HepG2 (cell line): ENCODE data around the gene ZNF276. TPM values are rescaled to one million over a fixed set of nuclear protein-coding genes. Genes with fewer than 3 reads are reported as not detected.
A peak's percentile ranks its signal among the peaks of the same experiment; 100 is the strongest.

ENCODE experiments used
- ELF4 ChIP-seq: sonication (generic); formaldehyde crosslinking; IDR thresholded peaks from 2 replicates; pipeline ENCODE4 v1.5.0; 2020; ENCODE audit warnings: missing genetic modification reagents, mild to moderate bottlenecking, moderate library complexity, borderline replicate concordance
- HNF4A ChIP-seq: sonication (generic); formaldehyde crosslinking; IDR thresholded peaks from 2 replicates; pipeline ENCODE4 v1.4.0; 2020; ENCODE audit warnings: missing genetic modification reagents
- KDM5B ChIP-seq: sonication (generic); formaldehyde crosslinking; IDR thresholded peaks from 2 replicates; pipeline ENCODE4 v1.4.0; 2020; ENCODE audit warnings: missing genetic modification reagents, mild to moderate bottlenecking, borderline replicate concordance
- MED1 ChIP-seq: sonication (generic); formaldehyde crosslinking; IDR thresholded peaks from 2 replicates; pipeline ENCODE4 v1.4.0; 2020; ENCODE audit warnings: missing genetic modification reagents
- MTA3 ChIP-seq: sonication (generic); formaldehyde crosslinking; IDR thresholded peaks from 2 replicates; pipeline ENCODE4 v1.4.0; 2020; ENCODE audit warnings: missing genetic modification reagents
- RORA ChIP-seq: sonication (generic); formaldehyde crosslinking; IDR thresholded peaks from 2 replicates; pipeline ENCODE4 v1.5.0; 2020; ENCODE audit warnings: mild to moderate bottlenecking, missing genetic modification reagents, moderate library complexity
- RXRA ChIP-seq: sonication (generic); formaldehyde crosslinking; IDR thresholded peaks from 2 replicates; pipeline ENCODE4 v1.5.1; 2020; ENCODE audit warnings: missing genetic modification reagents
- SALL1 ChIP-seq: sonication (generic); formaldehyde crosslinking; IDR thresholded peaks from 2 replicates; pipeline ENCODE4 v1.8.0; 2022; ENCODE audit warnings: mild to moderate bottlenecking, missing genetic modification reagents
- SALL2 ChIP-seq: sonication (generic); formaldehyde crosslinking; IDR thresholded peaks from 2 replicates; pipeline ENCODE4 v1.8.1; 2023; ENCODE audit warnings: mild to moderate bottlenecking, missing genetic modification reagents, inconsistent platforms
- YEATS4 ChIP-seq: sonication (generic); formaldehyde crosslinking; IDR thresholded peaks from 2 replicates; pipeline ENCODE4 v1.4.0; 2020; ENCODE audit warnings: missing genetic modification reagents, borderline replicate concordance
- ZBTB3 ChIP-seq: sonication (generic); formaldehyde crosslinking; IDR thresholded peaks from 2 replicates; pipeline ENCODE4 v1.4.0; 2020; ENCODE audit warnings: low read depth, mild to moderate bottlenecking, moderate library complexity, missing genetic modification reagents, borderline replicate concordance
- ZNF121 ChIP-seq: sonication (generic); formaldehyde crosslinking; IDR thresholded peaks from 2 replicates; pipeline ENCODE4 v1.5.0; 2020; ENCODE audit warnings: mild to moderate bottlenecking, missing genetic modification reagents
- ZNF567 ChIP-seq: sonication (generic); formaldehyde crosslinking; IDR thresholded peaks from 2 replicates; pipeline ENCODE4 v1.8.1; 2023; ENCODE audit warnings: mild to moderate bottlenecking, missing genetic modification reagents, borderline replicate concordance
- polyA plus RNA-seq, 8 experiments: library from polyadenylated mRNA; depleted of rRNA in 3 of 8; stranded (reverse) in 7 of 8; unstranded in 1 of 8; fragments of >200 nt; fragmentation: Illumina TruSeq in 4 of 8; extraction: Trizol in 4 of 8; gene quantifications; 2 replicates each; pipeline versions ENCODE4 v1.2.1 to v1.2.3, GENCODE V29; 2011 to 2016; ENCODE audit warnings: low read depth in 4 of 8, missing spikeins in 1 of 8, mixed read lengths in 1 of 8; ENCODE audit not compliant: insufficient read depth in 1 of 8
- total RNA-seq, 5 experiments: library from RNA; depleted of rRNA; stranded (reverse); fragments of >200 nt; fragmentation: Illumina TruSeq; extraction: Trizol; gene quantifications; 2 replicates each; pipeline ENCODE4 v1.2.3, GENCODE V29; 2016; ENCODE audit warnings: low read depth in 1 of 5
- TF ChIP-seq, protein P1 (sequence below): sonication (generic); formaldehyde crosslinking; IDR thresholded peaks from 2 replicates; pipeline ENCODE4 v1.8.0; 2022; ENCODE audit warnings: mild to moderate bottlenecking, missing genetic modification reagents; ENCODE audit not compliant: insufficient replicate concordance
- TF ChIP-seq, protein P2 (sequence below): sonication (generic); formaldehyde crosslinking; IDR thresholded peaks from 2 replicates; pipeline ENCODE4 v1.5.1; 2020; ENCODE audit warnings: mild to moderate bottlenecking, moderate library complexity, missing genetic modification reagents
- TF ChIP-seq, protein P3 (sequence below): fragments of 450-650 bp; IDR thresholded peaks from 2 replicates; pipeline ENCODE4 v1.6.1; 2017
- TF ChIP-seq, protein P4 (sequence below): sonication (generic); formaldehyde crosslinking; IDR thresholded peaks from 2 replicates; pipeline ENCODE4 v1.5.0; 2020; ENCODE audit warnings: missing genetic modification reagents, mild to moderate bottlenecking, borderline replicate concordance

The ZNF276 gene
- total and polyA plus RNA-seq, 2 of the 13 experiments (the other 11 are each of a cell fraction or from before 2014, with no cell fraction given) = 17.7 to 18.0 TPM

DNA sequence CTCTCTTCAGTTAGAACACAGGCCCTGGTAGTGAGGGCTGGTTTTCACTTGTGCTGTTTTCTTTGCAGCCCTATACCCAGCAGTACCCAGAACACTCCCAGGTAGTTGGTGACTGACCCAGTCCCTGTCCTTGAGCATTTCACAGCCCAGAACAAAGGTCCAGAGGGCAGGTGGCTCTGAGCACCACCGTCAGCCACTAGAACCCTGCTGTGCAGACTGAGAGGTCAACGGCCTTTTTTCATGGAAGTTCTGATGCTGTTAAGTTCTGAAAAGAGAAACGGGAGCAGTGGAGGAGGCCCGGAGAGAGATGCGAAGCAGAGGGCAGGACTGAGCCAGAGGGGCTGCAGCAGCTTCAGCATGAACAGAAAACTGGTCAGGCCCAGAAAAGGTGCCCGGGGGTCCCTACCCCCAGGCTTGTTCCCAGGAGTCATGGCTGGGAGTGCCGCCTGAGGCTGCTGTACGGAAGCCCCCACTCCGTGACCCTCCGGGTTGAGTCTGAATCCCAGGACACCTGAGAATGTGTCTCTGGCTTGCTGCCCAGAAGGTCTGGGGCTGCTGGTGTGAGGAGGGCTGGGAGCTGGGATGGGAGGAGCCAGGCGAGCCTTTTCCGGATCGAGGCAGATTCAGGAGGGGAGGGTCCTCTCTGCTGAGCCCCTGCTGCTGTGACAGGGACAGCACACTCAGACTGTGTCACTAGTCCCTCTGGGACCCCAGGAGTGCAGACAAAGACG, 8.7 kb downstream of the ZNF276 start (continued):
- TF ChIP-seq, protein P1, sequence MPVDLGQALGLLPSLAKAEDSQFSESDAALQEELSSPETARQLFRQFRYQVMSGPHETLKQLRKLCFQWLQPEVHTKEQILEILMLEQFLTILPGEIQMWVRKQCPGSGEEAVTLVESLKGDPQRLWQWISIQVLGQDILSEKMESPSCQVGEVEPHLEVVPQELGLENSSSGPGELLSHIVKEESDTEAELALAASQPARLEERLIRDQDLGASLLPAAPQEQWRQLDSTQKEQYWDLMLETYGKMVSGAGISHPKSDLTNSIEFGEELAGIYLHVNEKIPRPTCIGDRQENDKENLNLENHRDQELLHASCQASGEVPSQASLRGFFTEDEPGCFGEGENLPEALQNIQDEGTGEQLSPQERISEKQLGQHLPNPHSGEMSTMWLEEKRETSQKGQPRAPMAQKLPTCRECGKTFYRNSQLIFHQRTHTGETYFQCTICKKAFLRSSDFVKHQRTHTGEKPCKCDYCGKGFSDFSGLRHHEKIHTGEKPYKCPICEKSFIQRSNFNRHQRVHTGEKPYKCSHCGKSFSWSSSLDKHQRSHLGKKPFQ (CRISPR knock-in tag) = no peak
- TF ChIP-seq, protein P2, sequence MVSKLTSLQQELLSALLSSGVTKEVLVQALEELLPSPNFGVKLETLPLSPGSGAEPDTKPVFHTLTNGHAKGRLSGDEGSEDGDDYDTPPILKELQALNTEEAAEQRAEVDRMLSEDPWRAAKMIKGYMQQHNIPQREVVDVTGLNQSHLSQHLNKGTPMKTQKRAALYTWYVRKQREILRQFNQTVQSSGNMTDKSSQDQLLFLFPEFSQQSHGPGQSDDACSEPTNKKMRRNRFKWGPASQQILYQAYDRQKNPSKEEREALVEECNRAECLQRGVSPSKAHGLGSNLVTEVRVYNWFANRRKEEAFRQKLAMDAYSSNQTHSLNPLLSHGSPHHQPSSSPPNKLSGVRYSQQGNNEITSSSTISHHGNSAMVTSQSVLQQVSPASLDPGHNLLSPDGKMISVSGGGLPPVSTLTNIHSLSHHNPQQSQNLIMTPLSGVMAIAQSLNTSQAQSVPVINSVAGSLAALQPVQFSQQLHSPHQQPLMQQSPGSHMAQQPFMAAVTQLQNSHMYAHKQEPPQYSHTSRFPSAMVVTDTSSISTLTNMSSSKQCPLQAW (CRISPR knock-in tag) = 0 out of 2 replicates have a peak, but pooled peaks have one; percentile 25
- TF ChIP-seq ZBTB3 (no peak), ZNF567 (CRISPR knock-in tag) (peak; percentile 44; the same call in 1 of the 2 replicates), RXRA (CRISPR knock-in tag) (peak; percentile 83), HNF4A (peak; percentile 81), SALL1 (CRISPR knock-in tag) (peak; percentile 39; the same call in 1 of the 2 replicates), MTA3 (CRISPR knock-in tag) (no peak), RORA (CRISPR knock-in tag) (no peak), ELF4 (CRISPR knock-in tag) (no peak), ZNF121 (CRISPR knock-in tag) (no peak), KDM5B (CRISPR knock-in tag) (peak; percentile 57; the same call in 1 of the 2 replicates), SALL2 (CRISPR knock-in tag) (0 out of 2 replicates have a peak, but pooled peaks have one; percentile 54), YEATS4 (CRISPR knock-in tag) (0 out of 2 replicates have a peak, but pooled peaks have one; percentile 37), MED1 (peak; percentile 32)
- TF ChIP-seq, protein P3, sequence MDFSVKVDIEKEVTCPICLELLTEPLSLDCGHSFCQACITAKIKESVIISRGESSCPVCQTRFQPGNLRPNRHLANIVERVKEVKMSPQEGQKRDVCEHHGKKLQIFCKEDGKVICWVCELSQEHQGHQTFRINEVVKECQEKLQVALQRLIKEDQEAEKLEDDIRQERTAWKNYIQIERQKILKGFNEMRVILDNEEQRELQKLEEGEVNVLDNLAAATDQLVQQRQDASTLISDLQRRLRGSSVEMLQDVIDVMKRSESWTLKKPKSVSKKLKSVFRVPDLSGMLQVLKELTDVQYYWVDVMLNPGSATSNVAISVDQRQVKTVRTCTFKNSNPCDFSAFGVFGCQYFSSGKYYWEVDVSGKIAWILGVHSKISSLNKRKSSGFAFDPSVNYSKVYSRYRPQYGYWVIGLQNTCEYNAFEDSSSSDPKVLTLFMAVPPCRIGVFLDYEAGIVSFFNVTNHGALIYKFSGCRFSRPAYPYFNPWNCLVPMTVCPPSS = no peak
- TF ChIP-seq, protein P4, sequence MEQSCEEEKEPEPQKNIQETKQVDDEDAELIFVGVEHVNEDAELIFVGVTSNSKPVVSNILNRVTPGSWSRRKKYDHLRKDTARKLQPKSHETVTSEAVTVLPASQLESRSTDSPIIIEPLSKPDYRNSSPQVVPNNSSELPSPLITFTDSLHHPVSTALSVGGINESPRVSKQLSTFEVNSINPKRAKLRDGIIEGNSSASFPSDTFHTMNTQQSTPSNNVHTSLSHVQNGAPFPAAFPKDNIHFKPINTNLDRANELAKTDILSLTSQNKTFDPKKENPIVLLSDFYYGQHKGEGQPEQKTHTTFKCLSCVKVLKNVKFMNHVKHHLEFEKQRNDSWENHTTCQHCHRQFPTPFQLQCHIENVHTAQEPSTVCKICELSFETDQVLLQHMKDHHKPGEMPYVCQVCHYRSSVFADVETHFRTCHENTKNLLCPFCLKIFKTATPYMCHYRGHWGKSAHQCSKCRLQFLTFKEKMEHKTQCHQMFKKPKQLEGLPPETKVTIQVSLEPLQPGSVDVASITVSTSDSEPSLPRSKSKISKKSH (CRISPR knock-in tag) = 0 out of 2 replicates have a peak, but pooled peaks have one; percentile 26
